ENCODE data around the gene EXD3. TPM values are rescaled to one million over a fixed set of nuclear protein-coding genes. Genes with fewer than 3 reads are reported as not detected.

EXD3 gene
- total and polyA plus RNA-seq, 9 of the 15 experiments (the other 6 are each of a cell fraction or from before 2014, with no cell fraction given): 0.29 to 12.5 (median 3.9) TPM

GRCh38 chr9:137278721-137279711 lies 143.9 kb downstream of the EXD3 start (continued):
- TF ChIP-seq POLR2AphosphoS5 (IDR thresholded peaks at IDR 0.05; ENCODE audit: control insufficient read depth, insufficient read depth, low read depth, low read length) (no peak), ZNF639 (CRISPR knock-in tag; conservative IDR thresholded peaks at IDR 0.05 in 1 of 2, IDR thresholded peaks at IDR 0.05 in 1 of 2) (no peak), HINFP (tag; conservative IDR thresholded peaks at IDR 0.05; ENCODE audit: low read depth) (no peak), CBFA2T3 (IDR thresholded peaks at IDR 0.05) (no peak), TFAM (CRISPR knock-in tag; conservative IDR thresholded peaks at IDR 0.05) (no peak), MAFK (IDR thresholded peaks at IDR 0.05; ENCODE audit: low read length) (no peak), SRSF3 (IDR thresholded peaks at IDR 0.05; ENCODE audit: insufficient read depth, low read length) (no peak), SLC30A9 (CRISPR knock-in tag; IDR thresholded peaks at IDR 0.05) (no peak), HNRNPK (IDR thresholded peaks at IDR 0.05; ENCODE audit: low read depth, low read length, poor library complexity, severe bottlenecking) (no peak), ZZZ3 (IDR thresholded peaks at IDR 0.05) (no peak), ZNF644 (tag; IDR thresholded peaks at IDR 0.05; ENCODE audit: low read depth) (no peak), BRF2 (IDR thresholded peaks at IDR 0.05; ENCODE audit: borderline replicate concordance, insufficient read depth, insufficient read length) (no peak), SMC3 (conservative IDR thresholded peaks at IDR 0.05; ENCODE audit: insufficient read depth, low read depth, low read length) (no peak), CBFA2T2 (conservative IDR thresholded peaks at IDR 0.05) (no peak), THRB (CRISPR knock-in tag; conservative IDR thresholded peaks at IDR 0.05) (no peak), FOXK2 (conservative IDR thresholded peaks at IDR 0.05 in 1 of 2, IDR thresholded peaks at IDR 0.05 in 1 of 2; ENCODE audit: low read depth in 2 of 2) (no peak)
- TF ChIP-seq, protein P1, sequence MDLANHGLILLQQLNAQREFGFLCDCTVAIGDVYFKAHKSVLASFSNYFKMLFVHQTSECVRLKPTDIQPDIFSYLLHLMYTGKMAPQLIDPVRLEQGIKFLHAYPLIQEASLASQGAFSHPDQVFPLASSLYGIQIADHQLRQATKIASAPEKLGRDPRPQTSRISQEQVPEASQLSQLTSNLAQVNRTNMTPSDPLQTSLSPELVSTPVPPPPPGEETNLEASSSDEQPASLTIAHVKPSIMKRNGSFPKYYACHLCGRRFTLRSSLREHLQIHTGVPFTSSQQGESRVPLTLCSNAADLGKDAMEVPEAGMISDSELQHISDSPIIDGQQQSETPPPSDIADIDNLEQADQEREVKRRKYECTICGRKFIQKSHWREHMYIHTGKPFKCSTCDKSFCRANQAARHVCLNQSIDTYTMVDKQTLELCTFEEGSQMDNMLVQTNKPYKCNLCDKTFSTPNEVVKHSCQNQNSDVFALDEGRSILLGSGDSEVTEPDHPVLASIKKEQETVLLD (IDR thresholded peaks at IDR 0.05): no peak
